ENCODE data around the gene MSANTD7. TPM values are rescaled to one million over a fixed set of nuclear protein-coding genes. Genes with fewer than 3 reads are reported as not detected.
A peak's percentile ranks its signal among the peaks of the same experiment; 100 is the strongest.
"Not testable (repeated sequence)": the region's sequence is repeated elsewhere in the genome, so short reads cannot be mapped to it uniquely, and the experiment has no call there.

MSANTD7 gene
- 22.3 and 27.9 TPM in 2 replicates for total RNA-seq

GRCh38 chr10:14837757-14838581, at the start of gene MSANTD7, which contains the start of the genes CDNF and HSPA14:
MSANTD7 (plus strand) TSS chr10:14838306; CDS start chr10:14842285, 3,979 bp downstream.
CDNF (minus strand) TSS chr10:14838037; CDS start chr10:14837946, 91 bp downstream.
HSPA14 (plus strand) TSS chr10:14838306; CDS start chr10:14838403, 97 bp downstream.
- peak; percentile 96 for DNase-seq (ENCODE audit: low read depth, low spot score)

GRCh38 chr10:14798636-14799035, 39.5 kb upstream of the MSANTD7 start:
- DNase-seq (ENCODE audit: low read depth, low spot score), result peak; percentile 65

- DNase-seq (ENCODE audit: low read depth, low spot score), result no peak
Measured at GRCh38 chr10:14800397-14800796, 37.7 kb upstream of the MSANTD7 start.

GRCh38 chr10:14801723-14802122, 36.4 kb upstream of the MSANTD7 start:
- peak; percentile 52 for DNase-seq (ENCODE audit: low read depth, low spot score)

- DNase-seq (ENCODE audit: low read depth, low spot score), result no peak
Measured at GRCh38 chr10:14803827-14804226, 34.3 kb upstream of the MSANTD7 start.

- no peak for DNase-seq (ENCODE audit: low read depth, low spot score)
Measured at GRCh38 chr10:14806318-14806717, 31.8 kb upstream of the MSANTD7 start.

GRCh38 chr10:14810969-14811953, 26.8 kb upstream of the MSANTD7 start:
- no peak for DNase-seq (ENCODE audit: low read depth, low spot score)

GRCh38 chr10:14812271-14812670, 25.8 kb upstream of the MSANTD7 start:
- DNase-seq (ENCODE audit: low read depth, low spot score), result no peak

- DNase-seq (ENCODE audit: low read depth, low spot score), result no peak
Measured at GRCh38 chr10:14815681-14816080, 22.4 kb upstream of the MSANTD7 start.

GRCh38 chr10:14816717-14817116, 21.4 kb upstream of the MSANTD7 start:
- not testable (repeated sequence) for DNase-seq (ENCODE audit: low read depth, low spot score)

- DNase-seq (ENCODE audit: low read depth, low spot score), result peak; percentile 63
Measured at GRCh38 chr10:14820010-14820774, 17.9 kb upstream of the MSANTD7 start.

- no peak for DNase-seq (ENCODE audit: low read depth, low spot score)
Measured at GRCh38 chr10:14820775-14821154, 17.3 kb upstream of the MSANTD7 start.

GRCh38 chr10:14821635-14822375, 16.3 kb upstream of the MSANTD7 start:
- no peak for DNase-seq (ENCODE audit: low read depth, low spot score)

GRCh38 chr10:14822879-14823755, 15.0 kb upstream of the MSANTD7 start:
- DNase-seq (ENCODE audit: low read depth, low spot score), result no peak

GRCh38 chr10:14823966-14824365, 14.1 kb upstream of the MSANTD7 start:
- DNase-seq (ENCODE audit: low read depth, low spot score), result no peak

GRCh38 chr10:14826076-14826829, 11.9 kb upstream of the MSANTD7 start:
- no peak for DNase-seq (ENCODE audit: low read depth, low spot score)

GRCh38 chr10:14833106-14833505, 5.0 kb upstream of the MSANTD7 start:
- no peak for DNase-seq (ENCODE audit: low read depth, low spot score)

GRCh38 chr10:14836208-14836607, 1.9 kb upstream of the MSANTD7 start:
- no peak for DNase-seq (ENCODE audit: low read depth, low spot score)
